IMR-90 (cell line): Measurements from ENCODE around the gene FIGLA. TPM values are rescaled to one million over a fixed set of nuclear protein-coding genes. Genes with fewer than 3 reads are reported as not detected.

ENCODE experiments used
- ATAC-seq: fragments of 200-7000 bp; cut with Tn5 transposase; 2 replicates; pipeline ENCODE4 v1.9.1; 2020; ENCODE audit warnings: low read depth, mild to moderate bottlenecking, moderate library complexity
- BruUV-seq: library from RNA; stranded (reverse); fragments of 400-500 nt; replicated peaks from 2 replicates; lab custom pipeline; 2021; lab: Mats Ljungman, UMichigan
- CTCF ChIA-PET: fragments of 300-600 bp; formaldehyde crosslinking; extraction: SDS; loops from one replicate; lab custom pipeline; 2021; ENCODE audit warnings: antibody characterized with exemption; lab: Yijun Ruan, JAX
- POLR2A ChIA-PET: fragments of 300-600 bp; sonication (Branson Sonifier 250); formaldehyde crosslinking; loops from one replicate; lab custom pipeline; 2022; ENCODE audit warnings: antibody characterized with exemption; ENCODE audit not compliant: unreplicated experiment; lab: Charles Lee
- DNase-seq: peaks from one replicate; pipeline ENCODE4 v3.0.0; 2013
- H2AFZ ChIP-seq: replicated peaks from 2 replicates; pipeline ENCODE3; 2013; ENCODE audit warnings: low read length, mild to moderate bottlenecking; ENCODE audit not compliant: poor library complexity
- H2AK5ac ChIP-seq: 2 replicates; pipeline ENCODE4 v1.6.1; 2013; ENCODE audit warnings: low read depth, low read length, inconsistent platforms
- H2AK9ac ChIP-seq: replicated peaks from 2 replicates; pipeline ENCODE3; 2013; ENCODE audit warnings: mild to moderate bottlenecking, low read depth, low read length, moderate library complexity; ENCODE audit not compliant: poor library complexity
- H2BK120ac ChIP-seq: 2 replicates; pipeline ENCODE4 v1.6.1; 2013; ENCODE audit warnings: low read depth, low read length, inconsistent platforms
- H2BK15ac ChIP-seq: 3 replicates; pipeline ENCODE4 v1.6.1; 2013; ENCODE audit warnings: low read depth, low read length, inconsistent platforms
- H2BK20ac ChIP-seq: 2 replicates; pipeline ENCODE4 v1.6.1; 2013; ENCODE audit warnings: low read depth, mild to moderate bottlenecking, inconsistent platforms, low read length, moderate library complexity
- H2BK5ac ChIP-seq: 2 replicates; pipeline ENCODE4 v1.6.1; 2013; ENCODE audit warnings: mild to moderate bottlenecking, low read depth, low read length, inconsistent platforms; ENCODE audit not compliant: poor library complexity, severe bottlenecking
- H3K14ac ChIP-seq: replicated peaks from 2 replicates; pipeline ENCODE4 v1.6.1; 2013; ENCODE audit warnings: low read depth, low read length, inconsistent platforms
- H3K18ac ChIP-seq: 2 replicates; pipeline ENCODE4 v1.6.1; 2013; ENCODE audit warnings: low read depth, low read length, control low read depth
- H3K23ac ChIP-seq: 2 replicates; pipeline ENCODE4 v1.6.1; 2013; ENCODE audit warnings: low read depth, low read length, inconsistent platforms
- H3K27ac ChIP-seq: 2 replicates; pipeline ENCODE4 v1.5.1; 2013; ENCODE audit warnings: mild to moderate bottlenecking, control low read depth, low read length; ENCODE audit not compliant: insufficient read depth
- H3K27me3 ChIP-seq: 2 replicates; pipeline ENCODE4 v1.6.1; 2013; ENCODE audit warnings: low read length; ENCODE audit not compliant: control insufficient read depth, insufficient read depth
- H3K36me3 ChIP-seq: 2 replicates; pipeline ENCODE4 v1.6.1; 2013; ENCODE audit warnings: low read length, mixed read lengths; ENCODE audit not compliant: control insufficient read depth, insufficient read depth
- H3K4ac ChIP-seq: 2 replicates; pipeline ENCODE4 v1.6.1; 2013; ENCODE audit warnings: low read depth, low read length, inconsistent platforms
- H3K4me1 ChIP-seq: 2 replicates; pipeline ENCODE4 v1.6.1; 2013; ENCODE audit warnings: low read length, mixed read lengths; ENCODE audit not compliant: control insufficient read depth, insufficient read depth
- H3K4me2 ChIP-seq: 2 replicates; pipeline ENCODE4 v1.6.1; 2013; ENCODE audit warnings: low read depth, mild to moderate bottlenecking, control low read depth, low read length, moderate library complexity
- H3K4me3 ChIP-seq: 2 replicates; pipeline ENCODE4 v1.5.1; 2013; ENCODE audit warnings: low read depth, mild to moderate bottlenecking, control low read depth, low read length, moderate library complexity; ENCODE audit not compliant: insufficient read depth
- H3K56ac ChIP-seq: 2 replicates; pipeline ENCODE4 v1.6.1; 2013; ENCODE audit warnings: low read length, inconsistent platforms; ENCODE audit not compliant: insufficient read depth; ENCODE audit errors: extremely low read depth
- H3K79me1 ChIP-seq, 2 experiments: 2 replicates each; pipeline ENCODE4 v1.6.1; 2013; ENCODE audit warnings: low read length in 2 of 2, inconsistent platforms in 1 of 2, low read depth in 1 of 2
- H3K9ac ChIP-seq: 2 replicates; pipeline ENCODE4 v1.6.1; 2013; ENCODE audit warnings: low read depth, low read length, control low read depth
- H3K9me1 ChIP-seq: 2 replicates; pipeline ENCODE4 v1.6.1; 2013; ENCODE audit warnings: low read length, inconsistent platforms; ENCODE audit not compliant: insufficient read depth
- H3K9me3 ChIP-seq: 2 replicates; pipeline ENCODE4 v1.6.1; 2013; ENCODE audit warnings: low read length; ENCODE audit not compliant: control insufficient read depth, insufficient read depth
- H4K20me1 ChIP-seq: 2 replicates; pipeline ENCODE4 v1.6.1; 2013; ENCODE audit warnings: low read length, inconsistent platforms; ENCODE audit not compliant: insufficient read depth
- H4K5ac ChIP-seq: 2 replicates; pipeline ENCODE4 v1.6.1; 2013; ENCODE audit warnings: mild to moderate bottlenecking, low read depth, low read length, control low read depth
- H4K8ac ChIP-seq, 2 experiments: 2 replicates each; pipeline ENCODE4 v1.6.1; 2013; ENCODE audit warnings: low read depth in 2 of 2, low read length in 2 of 2, control low read depth in 1 of 2, inconsistent platforms in 1 of 2
- H4K91ac ChIP-seq: 2 replicates; pipeline ENCODE4 v1.6.1; 2013; ENCODE audit warnings: low read depth, low read length, inconsistent platforms; ENCODE audit not compliant: insufficient read depth
- BHLHE40 ChIP-seq: fragments of 150-350 bp; IDR thresholded peaks from 2 replicates; pipeline ENCODE4 v1.6.1; 2016; ENCODE audit warnings: mild to moderate bottlenecking, low read depth, low read length
- CEBPB ChIP-seq: IDR thresholded peaks from 2 replicates; pipeline ENCODE4 v1.6.1; 2012; ENCODE audit warnings: low read depth, low read length, improper control_type of control experiment
- CHD1 ChIP-seq: IDR thresholded peaks from 2 replicates; pipeline ENCODE4 v1.6.1; 2012; ENCODE audit warnings: low read depth, low read length, improper control_type of control experiment
- ELK1 ChIP-seq: fragments of 150-350 bp; IDR thresholded peaks from 2 replicates; pipeline ENCODE4 v1.6.1; 2016; ENCODE audit warnings: low read depth, mild to moderate bottlenecking, low read length, moderate library complexity, borderline replicate concordance
- FOS ChIP-seq: fragments of 150-350 bp; IDR thresholded peaks from 2 replicates; pipeline ENCODE4 v1.6.1; 2016; ENCODE audit warnings: low read depth, low read length
- MAFK ChIP-seq: IDR thresholded peaks from 2 replicates; pipeline ENCODE4 v1.6.1; 2012; ENCODE audit warnings: low read depth, low read length, improper control_type of control experiment
- MAZ ChIP-seq: IDR thresholded peaks from 2 replicates; pipeline ENCODE4 v1.6.1; 2012; ENCODE audit warnings: low read depth, mild to moderate bottlenecking, low read length, improper control_type of control experiment, moderate library complexity, borderline replicate concordance
- MXI1 ChIP-seq: IDR thresholded peaks from 2 replicates; pipeline ENCODE4 v1.6.1; 2012; ENCODE audit warnings: low read depth, mild to moderate bottlenecking, low read length, moderate library complexity, borderline replicate concordance
- NFE2L2 ChIP-seq: fragments of 150-350 bp; IDR thresholded peaks from 2 replicates; pipeline ENCODE4 v1.6.1; 2016; ENCODE audit warnings: low read depth, mild to moderate bottlenecking, low read length
- POLR2A ChIP-seq: IDR thresholded peaks from 2 replicates; pipeline ENCODE4 v1.6.1; 2012; ENCODE audit warnings: mild to moderate bottlenecking, low read depth, low read length
- RAD21 ChIP-seq: IDR thresholded peaks from 2 replicates; pipeline ENCODE4 v1.6.1; 2012; ENCODE audit warnings: low read length, improper control_type of control experiment
- RCOR1 ChIP-seq: IDR thresholded peaks from 2 replicates; pipeline ENCODE4 v1.6.1; 2012; ENCODE audit warnings: mild to moderate bottlenecking, low read length, improper control_type of control experiment; ENCODE audit not compliant: insufficient replicate concordance
- RFX5 ChIP-seq: IDR thresholded peaks from 2 replicates; pipeline ENCODE4 v1.8.0; 2012; ENCODE audit warnings: low read depth, mild to moderate bottlenecking, low read length, moderate library complexity
- SMC3 ChIP-seq: fragments of 150-350 bp; IDR thresholded peaks from 2 replicates; pipeline ENCODE4 v1.6.1; 2016; ENCODE audit warnings: low read depth, mild to moderate bottlenecking, antibody characterized with exemption, low read length, moderate library complexity
- USF2 ChIP-seq: fragments of 150-350 bp; IDR thresholded peaks from 2 replicates; pipeline ENCODE4 v1.6.1; 2017; ENCODE audit warnings: mild to moderate bottlenecking, antibody characterized with exemption, low read length, low read depth
- WGBS, 2 experiments: methylation state at CpG; one replicate each; pipeline versions ENCODE4 v1.1.5 to v1.1.7; 2013; ENCODE audit warnings: missing lambda C conversion rate in 2 of 2; ENCODE audit not compliant: insufficient read length in 1 of 2; ENCODE audit errors: extremely low coverage in 2 of 2; 5-methylcytosine and 5-hydroxymethylcytosine counted together
- dilution Hi-C: fragments of 300-500 bp; cut with HindIII; formaldehyde crosslinking; loops from one replicate; pipeline ENCODE4 v1.14.3; 2018; ENCODE audit warnings: low sequenced_read_pairs; ENCODE audit not compliant: unreplicated experiment
- in situ Hi-C: fragments of 300-500 bp; cut with MboI; formaldehyde crosslinking; loops from 3 replicates; pipeline ENCODE4 v1.14.3; 2019; ENCODE audit warnings: low sequenced_read_pairs, inconsistent platforms, mixed read lengths
- intact Hi-C: fragments of 100-400 bp; cut with micrococcal nuclease; formaldehyde crosslinking; loops from 2 replicates; pipeline ENCODE4 v1.10.0; 2022
- polyA plus RNA-seq, 3 experiments: library from polyadenylated mRNA; depleted of rRNA; stranded (reverse); fragments of >200 nt; gene quantifications; 2 replicates each; pipeline ENCODE4 v1.2.3, GENCODE V29; 2012; ENCODE audit warnings: low replicate concordance in 1 of 3
- total RNA-seq: library from RNA; depleted of rRNA; stranded (reverse); fragments of >200 nt; gene quantifications from 2 replicates; pipeline ENCODE4 v1.2.3, GENCODE V29; 2012

FIGLA gene
- total and polyA plus RNA-seq, 2 of the 4 experiments (the other 2 are of a cell fraction), result not detected

GRCh38 chr2:70822843-70823242, 32.4 kb upstream of the FIGLA start:
- WGBS, 2 experiments, result 31% methylated on average over 3 of the region's 8 CpGs; no CpG with 5 or more reads in 1 of the 2 experiments
- Histone ChIP-seq H3K27ac (no peak overlapping the region), H3K23ac (no peak overlapping the region), H3K4me1 (no peaks in the 10 kb centered on the region), H2BK5ac (no peak overlapping the region), H2AK5ac (no peak overlapping the region), H4K20me1 (no peaks in the 10 kb centered on the region), H3K18ac (no peak overlapping the region), H2BK120ac (no peak overlapping the region), H2BK15ac (no peak overlapping the region), H3K79me1 (no peaks in the 10 kb centered on the region), H3K36me3 (no peaks in the 10 kb centered on the region), H3K56ac (no peak overlapping the region), H3K4ac (no peak overlapping the region), H2BK20ac (no peak overlapping the region), H3K9me1 (no peaks in the 10 kb centered on the region), H2AFZ (no peak overlapping the region), H4K91ac (no peak overlapping the region), H3K9me3 (no peaks in the 10 kb centered on the region), H3K9ac (no peak overlapping the region), H3K14ac (no peak overlapping the region), H3K27me3 (peaks cover 10% of the 10 kb centered on the region), H4K5ac (no peak overlapping the region), H2AK9ac (no peak overlapping the region), H3K4me2 (no peak overlapping the region), H3K4me3 (no peak overlapping the region), H4K8ac (no peak overlapping the region)
- CTCF ChIA-PET, result no interaction called here
- POLR2A ChIA-PET, result no interaction called here
- in situ Hi-C loops (no loop called here), dilution Hi-C loops (no loop called here), intact Hi-C loops (no loop called here)
- ATAC-seq (no peak), DNase-seq (no peak)
- no TSS peak for BruUV-seq
- TF ChIP-seq FOS (no peak), SMC3 (no peak), RFX5 (no peak), RAD21 (no peak), MAFK (no peak), ELK1 (no peak), BHLHE40 (no peak), USF2 (no peak), MAZ (no peak), CHD1 (no peak), CEBPB (no peak), RCOR1 (no peak), POLR2A (no peak), MXI1 (no peak), NFE2L2 (no peak)
